B cell (primary cell): ENCODE measurements around the gene ZNF469. TPM values are rescaled to one million over a fixed set of nuclear protein-coding genes. Genes with fewer than 3 reads are reported as not detected.

Source experiments
- ATAC-seq: fragments of 200-7000 bp; cut with Tn5 transposase; one replicate; pipeline ENCODE4 v1.10.0; 2021; ENCODE audit warnings: low read depth, mild to moderate bottlenecking, moderate number of reproducible peaks, moderate library complexity
- CTCF ChIA-PET: fragments of 350-600 bp; sonication (Branson Sonifier 250); formaldehyde crosslinking; loops from one replicate; lab custom pipeline; 2021; ENCODE audit warnings: antibody characterized with exemption, inconsistent platforms; lab: Charles Lee
- POLR2A ChIA-PET: fragments of 350-600 bp; sonication (Branson Sonifier 250); formaldehyde crosslinking; loops from one replicate; lab custom pipeline; 2021; ENCODE audit warnings: antibody characterized with exemption; lab: Charles Lee
- DNase-seq: peaks from one replicate; pipeline ENCODE4 v3.0.0; 2013
- H2AFZ ChIP-seq: 2 replicates; pipeline ENCODE4 v1.6.1; 2012; ENCODE audit warnings: mild to moderate bottlenecking, low read depth, low read length; ENCODE audit not compliant: insufficient read depth, poor library complexity, severe bottlenecking
- H3K27ac ChIP-seq, 2 donors: 1 replicate in 1 of 2; 2 replicates in 1 of 2; pipeline ENCODE4 v1.5.1; 2012 to 2013; ENCODE audit warnings: low read length in 2 of 2, mild to moderate bottlenecking in 2 of 2, moderate library complexity in 1 of 2
- H3K27me3 ChIP-seq, 4 experiments: fragments of 200-600 bp in 1 of 4; sonication (generic) in 1 of 4; replicated peaks in 1 of 4; 1 replicate in 2 of 4; 2 replicates in 2 of 4; pipeline versions ENCODE4 v1.6.1 to v1.7.0; 2013 to 2016; ENCODE audit warnings: low read length in 3 of 4, mild to moderate bottlenecking in 2 of 4, mixed read lengths in 1 of 4, moderate library complexity in 1 of 4; ENCODE audit not compliant: insufficient read depth in 4 of 4, control insufficient read depth in 3 of 4; ENCODE audit errors: control extremely low read depth in 1 of 4
- H3K36me3 ChIP-seq, 2 experiments: replicated peaks in 1 of 2; 1 replicate in 1 of 2; 2 replicates in 1 of 2; pipeline versions ENCODE4 v1.6.1 to v1.7.1; 2013; ENCODE audit warnings: low read length in 1 of 2; ENCODE audit not compliant: insufficient read depth in 2 of 2, control insufficient read depth in 1 of 2; ENCODE audit errors: control extremely low read depth in 1 of 2, extremely low read depth in 1 of 2
- H3K4me1 ChIP-seq, 2 donors: fragments of 200-600 bp in 1 of 2; sonication (generic) in 1 of 2; 1 replicate in 1 of 2; 2 replicates in 1 of 2; pipeline versions ENCODE4 v1.5.1 to v1.6.1; 2013 to 2017; ENCODE audit warnings: low read length in 2 of 2; ENCODE audit not compliant: control insufficient read depth in 2 of 2, insufficient read depth in 2 of 2
- H3K4me2 ChIP-seq: replicated peaks from 2 replicates; pipeline ENCODE3; 2012; ENCODE audit warnings: mild to moderate bottlenecking, low read depth, low read length; ENCODE audit not compliant: poor library complexity, severe bottlenecking
- H3K4me3 ChIP-seq, 5 experiments: fragments of 200-600 bp in 1 of 5; sonication (generic) in 1 of 5; 1 replicate in 3 of 5; 2 replicates in 2 of 5; pipeline versions ENCODE4 v1.5.1 to v1.7.0; 2011 to 2016; ENCODE audit warnings: low read length in 4 of 5, mild to moderate bottlenecking in 4 of 5, low read depth in 2 of 5, control low read depth in 1 of 5, moderate library complexity in 1 of 5; ENCODE audit not compliant: insufficient read depth in 1 of 5; ENCODE audit errors: control extremely low read depth in 1 of 5, extremely low read depth in 1 of 5
- H3K79me2 ChIP-seq: fragments of 200-600 bp; sonication (generic); one replicate; pipeline ENCODE4 v1.6.0; 2016; ENCODE audit warnings: low read length; ENCODE audit not compliant: control insufficient read depth, insufficient read depth
- H3K9ac ChIP-seq: fragments of 200-600 bp; sonication (generic); 2 replicates; pipeline ENCODE4 v1.6.1; 2017; ENCODE audit warnings: mild to moderate bottlenecking, low read length, moderate library complexity
- H3K9me3 ChIP-seq, 3 donors: one replicate each; pipeline versions ENCODE4 v1.6.1 to v1.7.1; 2013; ENCODE audit warnings: low read length in 2 of 3; ENCODE audit not compliant: control insufficient read depth in 2 of 3, insufficient read depth in 1 of 3; ENCODE audit errors: control extremely low read depth in 1 of 3
- H4K20me1 ChIP-seq: 2 replicates; pipeline ENCODE4 v1.6.0; 2012; ENCODE audit warnings: mild to moderate bottlenecking, low read length; ENCODE audit not compliant: insufficient read depth, control insufficient read depth, poor library complexity, severe bottlenecking
- H3K27ac Mint-ChIP-seq: one replicate; pipeline ENCODE4 v1.8.0; 2021; ENCODE audit warnings: mixed read lengths
- H3K27me3 Mint-ChIP-seq: one replicate; pipeline ENCODE4 v1.8.0; 2021; ENCODE audit warnings: mixed read lengths
- H3K4me1 Mint-ChIP-seq: one replicate; pipeline ENCODE4 v1.8.0; 2021; ENCODE audit warnings: mixed read lengths
- H3K4me3 Mint-ChIP-seq: one replicate; pipeline ENCODE4 v1.8.0; 2021; ENCODE audit warnings: mixed read lengths
- H3K9me3 Mint-ChIP-seq: one replicate; pipeline ENCODE4 v1.8.0; 2022; ENCODE audit warnings: mixed read lengths; ENCODE audit not compliant: insufficient read depth
- EZH2 ChIP-seq: IDR thresholded peaks from 2 replicates; pipeline ENCODE4 v1.6.1; 2012; ENCODE audit warnings: borderline replicate concordance, low read depth, mild to moderate bottlenecking, moderate library complexity, low read length; ENCODE audit not compliant: insufficient read depth, poor library complexity, severe bottlenecking
- WGBS: methylation state at CpG from one replicate; pipeline ENCODE4 v1.1.5; 2013; ENCODE audit warnings: missing lambda C conversion rate; ENCODE audit not compliant: insufficient coverage; 5-methylcytosine and 5-hydroxymethylcytosine counted together
- intact Hi-C: fragments of 100-400 bp; cut with micrococcal nuclease; formaldehyde crosslinking; loops from one replicate; pipeline ENCODE4 v1.10.0; 2022
- polyA plus RNA-seq: library from polyadenylated mRNA; depleted of rRNA; stranded (reverse); fragments of >200 nt; gene quantifications from 2 replicates; pipeline ENCODE4 v1.2.3, GENCODE V29; 2012
- total RNA-seq, 2 donors: library from RNA; stranded (reverse); fragments of 120-200 nt in 1 of 2; gene quantifications; 1 replicate in 1 of 2; 2 replicates in 1 of 2; pipeline versions ENCODE4 v1.2.3 to v1.2.4, GENCODE V29; 2013 to 2022
- TF ChIP-seq, protein P1 (sequence below): fragments of 200-600 bp; IDR thresholded peaks from one replicate; pipeline ENCODE4 v1.8.0; 2022; ENCODE audit warnings: antibody characterized with exemption, mild to moderate bottlenecking

The ZNF469 gene
- total and polyA plus RNA-seq, 2 donors (not counting 1 experiment from before 2014, with no cell fraction given) = 0.25 to 5.9 TPM

DNA sequence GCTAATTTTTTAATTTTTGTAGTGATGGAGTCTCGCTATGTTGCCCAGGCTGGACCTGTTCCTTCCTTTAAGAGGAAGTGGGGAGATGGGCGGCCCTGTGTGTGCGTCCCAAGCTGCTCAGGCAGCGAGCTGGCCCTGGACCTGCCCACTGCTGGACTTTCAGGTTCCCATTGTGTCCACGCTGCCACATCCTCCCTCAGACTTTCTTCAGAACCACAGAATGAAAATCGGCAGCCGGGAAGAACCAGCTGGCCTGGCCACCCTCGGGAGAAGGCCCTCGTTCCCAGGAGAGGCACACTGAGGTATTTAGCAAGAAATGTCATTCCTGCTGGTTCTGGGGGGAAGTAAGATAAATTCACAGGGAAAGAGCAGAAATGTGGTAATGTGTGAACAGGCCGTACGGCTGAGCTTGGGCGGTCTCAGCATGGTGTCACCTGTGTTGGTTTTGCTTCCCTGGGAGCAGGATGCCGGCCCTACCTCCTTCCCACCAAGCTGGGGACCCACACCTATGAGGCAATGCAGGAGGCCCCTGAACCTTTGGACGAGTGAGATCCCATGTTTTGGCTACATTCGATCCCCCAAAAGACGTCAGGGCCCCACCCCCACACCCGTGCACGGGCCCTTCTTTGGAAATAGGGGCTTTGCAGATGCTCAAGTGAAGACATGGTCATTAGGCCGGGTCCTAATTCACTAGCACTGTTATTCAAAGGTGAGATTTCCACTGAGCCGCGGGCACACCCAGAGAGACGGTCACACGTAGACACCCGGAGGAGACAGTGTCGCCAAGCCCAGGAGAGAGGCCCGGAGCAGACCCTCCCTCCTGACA lies 35.9 kb upstream of the ZNF469 start:
- Histone ChIP-seq H3K27me3 (no peaks in the 10 kb centered on the region), H3K4me1 (peaks cover 0 to 11% of the 10 kb centered on the region in 2 donors), H3K4me3 (no peak overlapping the region), H3K9ac (no peak overlapping the region), H3K9me3 (peaks cover 0 to 21% (median 0%) of the 10 kb centered on the region in 3 donors), H3K4me2 (no peak overlapping the region), H4K20me1 (no peaks in the 10 kb centered on the region), H2AFZ (no peak overlapping the region), H3K36me3 (no peaks in the 10 kb centered on the region), H3K27ac (no peak overlapping the region), H3K79me2 (no peaks in the 10 kb centered on the region)
- ChIA-PET CTCF (no interaction called here), POLR2A (no interaction called here)
- DNase-seq (no peak), ATAC-seq (no peak)
- Mint-ChIP-seq H3K4me3 (no peak overlapping the region), H3K9me3 (no peaks in the 10 kb centered on the region), H3K27ac (no peak overlapping the region), H3K4me1 (peaks cover 17% of the 10 kb centered on the region), H3K27me3 (no peaks in the 10 kb centered on the region)
- WGBS = 95% methylated on average over 23 of the region's 26 CpGs
- TF ChIP-seq EZH2 = no peak
- TF ChIP-seq, protein P1, sequence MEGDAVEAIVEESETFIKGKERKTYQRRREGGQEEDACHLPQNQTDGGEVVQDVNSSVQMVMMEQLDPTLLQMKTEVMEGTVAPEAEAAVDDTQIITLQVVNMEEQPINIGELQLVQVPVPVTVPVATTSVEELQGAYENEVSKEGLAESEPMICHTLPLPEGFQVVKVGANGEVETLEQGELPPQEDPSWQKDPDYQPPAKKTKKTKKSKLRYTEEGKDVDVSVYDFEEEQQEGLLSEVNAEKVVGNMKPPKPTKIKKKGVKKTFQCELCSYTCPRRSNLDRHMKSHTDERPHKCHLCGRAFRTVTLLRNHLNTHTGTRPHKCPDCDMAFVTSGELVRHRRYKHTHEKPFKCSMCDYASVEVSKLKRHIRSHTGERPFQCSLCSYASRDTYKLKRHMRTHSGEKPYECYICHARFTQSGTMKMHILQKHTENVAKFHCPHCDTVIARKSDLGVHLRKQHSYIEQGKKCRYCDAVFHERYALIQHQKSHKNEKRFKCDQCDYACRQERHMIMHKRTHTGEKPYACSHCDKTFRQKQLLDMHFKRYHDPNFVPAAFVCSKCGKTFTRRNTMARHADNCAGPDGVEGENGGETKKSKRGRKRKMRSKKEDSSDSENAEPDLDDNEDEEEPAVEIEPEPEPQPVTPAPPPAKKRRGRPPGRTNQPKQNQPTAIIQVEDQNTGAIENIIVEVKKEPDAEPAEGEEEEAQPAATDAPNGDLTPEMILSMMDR = no peak
- intact Hi-C loops = no loop called here
